NCI-H1417 treated with DMSO at 0.1 percent for 48 hours (cell line): ENCODE results near the gene TBC1D22A.

ENCODE experiments used
- DNase-seq: peaks from one replicate; lab custom pipeline; 2025; lab: John Stamatoyannopoulos, UW

Gene TBC1D22A

DNA sequence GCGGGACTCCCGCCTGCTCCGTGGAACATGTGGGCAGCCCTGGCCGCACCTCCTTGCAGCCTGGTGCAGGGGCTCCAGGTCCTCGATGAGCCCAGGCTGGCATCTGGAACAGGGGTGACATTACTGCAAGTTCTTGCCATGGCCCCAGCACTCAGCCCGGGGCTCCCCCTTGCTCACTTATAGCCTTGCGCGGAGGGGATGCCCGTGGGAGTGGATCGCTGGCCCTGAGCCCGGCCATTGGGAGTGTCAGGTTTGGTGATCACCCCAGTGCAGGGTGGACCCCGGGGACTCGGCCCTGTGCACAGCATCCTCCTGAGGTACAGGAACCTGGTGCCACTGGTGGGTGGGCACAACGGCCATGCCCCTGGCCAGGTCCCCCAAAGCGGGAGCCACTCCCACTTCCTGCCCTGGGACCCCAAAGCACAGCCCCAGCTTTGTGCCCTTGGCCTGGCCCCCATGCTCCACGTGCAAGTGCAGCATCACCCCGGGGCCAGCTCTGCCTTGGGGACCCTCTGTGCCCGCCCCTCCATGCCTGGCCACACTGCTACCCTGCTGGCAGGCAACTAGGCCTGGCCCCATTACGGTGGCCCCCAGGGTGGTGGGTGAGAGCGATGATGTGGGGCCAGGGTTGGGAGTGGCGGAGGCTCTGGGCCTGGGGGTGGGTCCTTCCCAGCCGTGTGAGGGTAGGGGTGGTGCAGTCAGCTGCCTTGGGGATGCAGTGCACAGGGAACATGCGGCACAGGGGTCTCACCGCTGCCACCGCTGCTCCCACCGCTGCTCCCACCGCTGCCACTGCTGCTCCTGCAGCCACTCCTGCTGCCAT, 439.8 kb downstream of the TBC1D22A start:
- DNase-seq, result no peak

DNA sequence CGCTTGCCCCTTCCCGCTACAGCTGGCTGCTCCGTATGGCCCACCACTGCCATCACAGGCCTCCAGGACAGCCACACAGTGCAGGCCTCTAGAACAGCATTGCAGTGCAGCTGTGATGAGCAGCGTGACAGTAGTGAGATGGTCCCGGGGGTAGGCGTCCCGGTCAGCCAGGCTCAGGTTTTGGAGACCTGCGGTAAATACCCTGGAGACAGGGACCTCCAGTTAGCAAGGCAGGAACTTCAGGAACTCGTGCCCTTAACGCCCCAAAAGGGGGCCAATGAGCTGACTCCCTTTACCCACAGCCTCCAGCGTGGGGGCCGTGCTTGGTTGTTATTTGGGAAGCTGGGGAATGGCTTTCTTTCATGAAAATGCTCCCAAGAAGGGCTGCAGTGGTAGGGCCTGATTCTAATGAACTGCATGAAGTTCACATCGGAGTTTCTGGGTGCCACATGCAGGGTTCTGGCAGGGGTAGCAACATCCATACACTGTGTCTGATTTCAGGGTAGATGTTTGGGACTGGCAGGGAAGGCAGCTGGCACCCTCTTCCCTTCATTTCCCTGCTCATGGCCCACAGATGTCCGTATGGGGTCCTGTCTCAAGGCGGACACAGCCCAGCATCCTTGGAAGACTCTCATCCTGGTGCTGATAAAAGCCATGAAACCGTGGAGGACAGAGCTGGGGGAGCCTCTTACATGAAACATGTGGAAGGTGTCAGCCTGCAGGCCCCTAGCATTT, 440.5 kb downstream of the TBC1D22A start:
- no peak for DNase-seq

DNA sequence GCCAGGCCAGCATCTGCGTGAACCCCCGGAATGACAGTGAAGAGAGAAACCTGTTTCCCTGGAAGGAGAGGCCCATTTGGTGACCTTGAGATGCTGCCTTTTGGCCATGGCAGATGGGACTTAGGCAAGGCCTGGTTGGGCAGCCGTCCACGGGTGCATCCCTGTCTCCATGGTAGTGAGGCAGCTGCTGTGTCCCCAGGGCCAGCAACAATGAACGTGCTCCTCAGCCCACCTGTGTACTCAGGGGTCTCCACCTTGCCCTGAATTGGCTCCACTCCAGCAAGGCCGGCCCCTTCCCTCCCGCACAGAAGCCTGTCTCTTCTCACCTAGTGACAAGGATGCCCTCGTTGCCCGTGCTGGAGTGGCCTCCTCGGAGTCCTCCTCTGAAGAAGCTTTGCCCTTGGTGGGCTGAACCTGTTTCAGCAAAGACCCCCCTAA, 441.1 kb downstream of the TBC1D22A start:
- no peak for DNase-seq

DNA sequence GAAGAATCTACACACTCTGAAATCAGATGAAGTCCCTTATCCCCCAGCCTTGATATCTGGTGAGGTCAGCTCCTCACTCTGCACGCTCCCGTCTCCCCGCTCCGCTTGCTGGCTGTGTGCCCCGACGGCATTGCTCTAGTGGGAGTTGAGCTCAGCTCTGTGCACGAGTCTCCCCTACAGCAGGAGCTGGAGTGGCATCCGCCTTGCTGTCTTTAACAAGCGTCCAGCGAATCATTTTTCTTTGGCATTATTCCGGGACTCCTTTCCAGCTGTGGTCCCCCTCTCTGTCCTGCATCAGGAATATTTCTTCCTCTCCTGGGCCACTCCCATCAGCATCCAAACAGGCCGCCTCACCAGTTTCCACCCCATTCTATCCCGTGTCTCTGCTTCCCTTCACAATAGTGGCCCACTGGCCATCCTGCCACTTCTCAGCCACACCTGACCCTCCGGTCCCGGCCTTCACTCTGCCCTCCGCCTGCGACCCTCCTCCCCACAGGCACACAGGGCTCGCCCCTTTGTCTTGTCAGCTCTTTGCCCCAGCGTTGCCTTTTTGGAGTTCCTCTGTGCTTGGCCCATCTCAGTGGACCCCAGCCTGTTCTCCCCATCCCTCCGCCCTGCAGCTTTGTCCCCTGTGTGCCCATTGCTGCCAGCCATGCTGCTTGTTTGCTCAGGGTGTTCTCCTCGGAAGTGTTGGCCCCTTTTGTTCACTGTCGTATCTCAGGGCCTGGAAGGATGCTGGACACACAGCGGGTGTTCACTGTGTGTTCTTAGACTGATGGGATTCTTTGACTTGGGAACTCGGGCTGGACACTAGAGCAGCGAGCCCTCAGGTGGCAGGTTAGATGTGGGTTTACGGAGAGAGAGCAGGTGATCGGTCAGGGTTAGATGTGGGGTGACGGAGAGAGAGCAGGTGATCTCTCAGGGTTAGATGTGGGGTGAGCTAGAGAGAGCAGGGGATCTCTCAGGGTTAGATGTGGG, 441.8 kb downstream of the TBC1D22A start:
- DNase-seq, result no peak

DNA sequence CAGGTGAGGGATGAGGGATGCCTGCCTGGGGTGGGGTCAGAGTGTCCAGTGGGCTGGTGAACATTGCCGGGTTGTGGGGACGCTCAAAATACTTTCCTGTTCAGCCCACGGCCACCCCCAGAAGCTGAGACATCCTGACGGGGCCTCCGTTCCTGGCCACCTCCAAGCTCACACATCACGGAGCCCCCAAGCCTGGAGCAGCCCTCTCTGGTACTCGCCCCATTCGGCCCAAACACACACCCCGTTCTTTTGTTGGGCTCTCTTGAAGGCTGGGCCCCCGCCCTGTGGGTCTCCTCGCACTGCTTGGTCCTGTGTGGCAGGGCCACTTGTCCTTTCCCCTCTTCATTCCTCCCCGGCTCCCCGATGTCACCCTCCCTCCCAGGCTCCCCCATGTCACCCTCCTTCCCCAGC, 442.6 kb downstream of the TBC1D22A start:
- DNase-seq, result no peak

DNA sequence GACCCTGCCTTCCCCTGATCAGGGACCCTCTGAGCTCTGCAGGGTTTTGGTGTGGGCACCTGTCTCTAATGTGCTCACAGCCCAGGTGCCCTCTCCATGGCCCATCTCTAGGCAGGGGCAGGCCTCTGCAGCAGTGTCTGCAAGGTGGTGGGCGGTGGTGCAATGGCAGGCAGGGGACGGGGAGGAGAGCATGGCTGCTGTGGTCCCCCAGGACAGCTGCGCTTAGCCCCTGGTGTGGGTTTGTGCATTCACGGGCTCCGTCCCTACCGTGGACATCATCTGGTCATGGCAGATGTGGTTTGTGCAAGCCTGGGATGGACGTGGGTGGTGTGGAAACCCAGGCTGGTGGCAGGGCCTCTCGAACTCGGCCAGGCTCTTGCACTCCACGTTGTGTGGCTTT, 443.1 kb downstream of the TBC1D22A start:
- DNase-seq, result no peak

DNA sequence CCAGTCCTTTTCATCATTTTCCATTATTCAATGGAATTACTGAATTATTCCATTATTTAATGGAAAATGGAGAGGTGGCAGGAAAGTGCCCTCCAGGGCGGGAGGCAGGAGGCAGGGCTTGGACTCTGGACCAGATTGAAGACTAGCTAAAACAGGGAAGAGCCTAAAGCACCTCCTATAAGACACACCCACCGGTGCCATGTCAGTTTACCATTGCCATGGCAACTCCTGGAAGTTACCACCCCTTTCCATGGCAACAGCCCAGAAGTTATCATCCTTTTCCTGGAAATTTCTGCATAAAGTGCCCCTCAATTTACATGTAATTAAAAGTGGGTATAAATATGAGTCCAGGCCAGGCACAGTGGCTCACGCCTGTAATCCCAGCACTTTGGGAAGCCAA, 443.7 kb downstream of the TBC1D22A start:
- DNase-seq, result no peak

DNA sequence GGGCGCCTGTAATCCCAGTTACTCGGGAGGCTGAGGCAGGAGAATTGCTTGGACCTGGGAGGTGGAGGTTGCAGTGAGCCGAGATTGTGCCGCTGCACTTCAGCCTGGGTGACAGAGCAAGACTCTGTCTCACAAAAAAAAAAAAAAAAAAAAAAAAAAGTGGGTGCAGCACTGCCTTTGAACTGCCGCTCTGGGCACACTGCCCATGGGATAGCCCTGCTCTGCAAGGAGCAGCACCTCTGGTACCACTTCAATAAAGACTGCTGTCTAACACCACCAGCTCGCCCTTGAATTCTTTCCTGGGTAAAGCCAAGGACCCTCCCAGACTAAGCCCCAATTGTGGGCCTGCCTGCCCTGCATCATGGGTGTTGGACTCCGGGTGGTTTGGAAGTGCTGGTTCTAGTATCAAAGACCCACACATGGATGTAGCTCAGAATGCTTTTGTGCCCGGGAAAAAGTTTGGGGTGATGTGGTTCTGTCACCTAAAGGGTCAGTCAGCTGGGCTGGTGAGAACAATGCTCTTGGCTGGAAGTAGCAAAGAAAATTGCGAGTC, 444.3 kb downstream of the TBC1D22A start:
- DNase-seq, result no peak

DNA sequence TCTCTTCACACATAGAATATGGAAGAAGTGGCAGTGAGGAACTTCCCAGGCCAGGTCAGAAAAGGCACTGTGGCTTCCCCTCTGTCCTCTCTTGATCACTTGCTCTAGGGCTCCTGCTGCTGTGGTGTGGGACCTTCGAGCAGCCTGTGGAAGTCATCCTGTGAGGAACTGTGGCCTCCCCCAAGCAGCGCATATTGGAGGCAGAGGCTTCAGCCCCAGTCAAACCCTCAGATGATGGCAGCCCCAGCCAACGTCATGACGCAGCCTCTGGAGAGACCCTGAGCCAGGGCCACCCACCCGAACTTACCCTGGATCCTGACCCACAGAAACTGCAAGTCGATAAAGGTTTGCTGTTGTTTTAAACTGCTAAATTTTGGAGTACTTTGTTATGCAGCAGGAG, 444.9 kb downstream of the TBC1D22A start:
- DNase-seq, result no peak

DNA sequence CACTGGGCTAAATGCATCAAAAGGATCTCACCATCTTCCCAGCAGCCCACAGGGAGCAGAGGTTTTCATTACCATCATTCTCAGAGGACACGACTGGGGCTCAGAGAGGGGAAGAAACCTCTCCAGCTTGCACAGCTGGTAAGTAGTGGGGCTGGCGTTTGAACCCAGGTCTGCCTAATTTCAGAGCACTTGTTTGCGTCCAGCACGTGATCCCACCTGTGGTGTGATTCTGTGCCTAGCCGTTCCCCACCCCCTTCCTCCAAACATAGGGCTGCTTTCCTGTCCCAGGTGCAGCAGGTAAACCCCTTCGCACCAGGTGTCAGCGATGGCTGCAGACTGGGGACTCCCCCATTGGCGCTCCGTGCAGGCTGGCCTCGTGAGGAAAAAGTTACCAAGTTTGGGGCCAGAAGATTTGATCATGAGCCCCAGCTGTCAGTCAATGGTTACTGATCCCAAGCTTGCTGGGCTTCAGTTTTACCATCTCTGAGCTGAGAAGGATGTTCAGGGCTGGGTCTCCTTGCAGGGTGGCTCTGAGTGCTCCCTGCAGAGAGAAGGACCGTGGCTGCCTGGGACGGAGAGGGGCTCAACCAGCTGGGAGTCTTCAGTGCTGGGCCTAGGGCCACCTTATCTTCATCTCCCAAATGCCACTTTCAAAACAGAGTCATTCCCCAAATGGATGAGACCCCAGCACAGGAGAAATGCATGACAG, 445.6 kb downstream of the TBC1D22A start:
- DNase-seq, result no peak

DNA sequence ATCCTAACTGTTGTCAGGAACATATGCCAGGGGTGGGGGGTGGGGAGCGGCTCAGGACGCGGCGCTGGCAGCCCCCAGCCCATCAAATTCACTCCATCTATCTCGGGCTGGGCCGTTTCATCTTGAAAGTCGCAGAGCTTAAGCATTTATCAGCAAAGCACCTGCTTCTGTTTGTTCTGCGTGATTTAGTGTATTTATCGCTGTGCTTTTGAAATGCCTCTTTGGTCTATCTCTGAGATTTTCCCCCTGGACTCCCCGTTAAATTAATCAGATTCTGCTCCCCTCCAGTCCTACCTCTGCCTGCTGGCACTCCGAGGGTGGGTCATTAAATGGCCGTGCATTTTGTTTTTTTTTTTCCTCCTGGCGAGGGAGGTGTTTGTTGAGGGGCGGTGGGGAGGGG, 446.2 kb downstream of the TBC1D22A start:
- no peak for DNase-seq

DNA sequence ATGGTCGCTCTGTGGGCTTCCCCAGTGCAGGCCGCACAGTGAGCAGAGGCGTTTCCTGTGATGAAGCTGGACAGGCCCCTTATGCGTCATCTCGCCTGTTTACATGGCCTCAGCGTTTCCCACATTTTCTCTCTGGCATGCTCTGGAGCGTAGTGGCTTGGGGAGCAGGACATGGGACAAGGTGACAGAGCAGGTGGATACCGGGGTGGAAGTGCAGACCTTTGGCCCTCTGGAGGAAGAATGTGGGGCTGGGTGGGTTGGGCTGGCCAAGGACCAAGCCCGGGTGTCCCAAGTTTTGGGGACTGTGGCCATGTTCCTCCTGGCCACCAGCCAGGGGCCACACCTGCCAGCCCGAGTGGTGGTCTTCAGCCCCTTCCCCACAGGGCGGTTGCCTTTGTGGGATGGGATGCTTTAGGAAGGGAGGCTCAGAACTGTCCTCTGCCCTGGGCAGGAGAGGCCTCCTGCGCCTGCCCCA, 446.6 kb downstream of the TBC1D22A start:
- no peak for DNase-seq

DNA sequence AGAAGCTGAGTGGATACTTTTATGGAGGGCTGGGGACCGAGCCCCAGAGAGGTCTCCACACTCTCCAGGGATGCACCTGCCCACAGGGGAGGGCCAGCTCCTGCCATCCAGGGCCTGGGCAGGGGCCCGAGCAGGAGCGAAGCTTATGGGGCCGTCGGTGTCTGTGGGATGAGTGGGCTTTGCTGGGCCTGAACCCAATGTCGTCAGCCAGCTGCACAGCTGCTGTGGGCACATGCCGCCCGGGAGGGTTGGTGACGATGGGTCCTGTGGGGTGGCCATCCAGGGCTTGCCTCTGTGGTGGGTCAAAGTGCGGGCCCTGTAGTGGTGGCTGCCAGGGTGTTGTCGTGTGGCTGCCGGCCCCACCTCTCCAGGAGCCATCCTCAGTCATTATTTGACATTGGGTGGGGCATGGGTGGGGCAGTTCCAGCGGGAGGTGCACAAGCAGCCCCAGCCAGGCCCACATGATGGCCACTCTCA, 447.1 kb downstream of the TBC1D22A start:
- no peak for DNase-seq

DNA sequence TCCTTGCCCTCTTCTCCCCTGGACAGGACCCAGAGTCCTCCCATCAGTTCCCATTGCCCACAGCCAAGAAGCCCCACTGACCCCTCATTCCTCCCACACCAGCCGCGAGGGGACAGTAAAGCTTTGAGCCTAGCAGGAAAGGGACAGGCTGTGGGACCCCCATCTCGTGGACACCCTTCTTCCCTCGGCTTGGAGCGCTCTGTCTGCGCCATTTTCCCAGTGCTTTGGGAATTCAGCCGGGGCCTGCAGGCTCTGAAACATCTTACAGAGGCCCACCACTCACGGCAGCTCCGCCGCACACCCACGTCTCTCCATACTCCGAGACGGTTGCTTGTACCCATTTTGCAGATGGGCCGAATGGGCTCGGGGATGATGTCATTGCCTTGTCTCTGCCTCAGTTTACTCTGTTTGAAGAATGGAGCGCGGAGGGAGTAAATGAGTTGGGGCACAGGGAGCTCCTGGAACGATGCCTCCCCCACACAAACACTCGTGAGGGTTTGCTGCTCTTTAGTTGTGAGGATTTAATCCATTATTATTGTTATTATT, 447.7 kb downstream of the TBC1D22A start:
- no peak for DNase-seq

DNA sequence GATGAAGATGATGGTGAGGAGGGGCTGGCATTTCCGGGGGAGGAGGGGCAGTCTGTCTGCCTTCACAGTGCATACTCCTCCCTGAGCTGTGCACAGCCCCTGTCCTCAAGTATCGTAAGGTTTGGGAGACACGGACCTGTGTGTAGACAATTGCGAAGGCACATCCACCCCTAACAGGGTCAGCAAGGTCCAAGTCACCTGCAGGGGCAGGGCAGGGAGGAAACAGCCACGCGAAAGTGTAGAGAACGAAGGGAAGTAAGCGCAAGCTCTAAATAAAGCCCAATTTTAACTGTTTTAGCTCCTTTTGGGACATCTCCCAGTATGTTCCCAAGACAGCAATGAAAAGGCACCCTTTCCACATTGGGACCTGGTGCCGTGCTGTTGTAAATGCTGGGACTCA, 448.2 kb downstream of the TBC1D22A start:
- DNase-seq, result no peak

DNA sequence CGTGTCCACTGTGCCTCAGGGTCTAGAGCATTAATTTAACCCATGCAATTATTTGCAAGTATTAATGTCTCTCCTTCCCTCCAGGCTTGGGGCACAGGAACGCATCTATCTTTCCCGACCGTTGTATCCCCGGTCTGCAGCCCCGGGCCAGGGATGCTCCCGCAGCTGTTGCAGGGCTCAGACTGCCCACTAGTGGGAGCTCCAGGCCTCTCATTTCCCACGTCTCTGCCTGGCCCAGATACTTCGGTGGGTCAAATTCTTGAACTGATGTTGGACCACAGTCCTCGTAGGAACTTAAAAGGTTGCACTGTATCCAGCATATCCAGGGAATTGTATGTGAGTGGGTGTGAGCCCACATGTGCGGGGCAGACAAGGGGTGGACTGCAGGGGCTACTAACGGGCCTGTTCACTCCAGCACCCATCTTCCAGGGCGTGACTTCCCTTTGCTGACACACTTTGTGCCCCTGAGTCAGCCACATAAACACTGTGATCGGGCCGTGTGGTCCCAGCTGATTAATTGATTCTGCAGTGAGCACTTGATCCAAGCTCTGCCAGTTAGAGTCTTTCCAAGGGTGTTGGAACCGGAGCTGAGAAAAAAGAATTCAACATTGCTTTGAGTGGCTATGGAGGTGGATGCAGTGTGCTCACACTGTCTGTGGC, 451.3 kb downstream of the TBC1D22A start:
- no peak for DNase-seq

DNA sequence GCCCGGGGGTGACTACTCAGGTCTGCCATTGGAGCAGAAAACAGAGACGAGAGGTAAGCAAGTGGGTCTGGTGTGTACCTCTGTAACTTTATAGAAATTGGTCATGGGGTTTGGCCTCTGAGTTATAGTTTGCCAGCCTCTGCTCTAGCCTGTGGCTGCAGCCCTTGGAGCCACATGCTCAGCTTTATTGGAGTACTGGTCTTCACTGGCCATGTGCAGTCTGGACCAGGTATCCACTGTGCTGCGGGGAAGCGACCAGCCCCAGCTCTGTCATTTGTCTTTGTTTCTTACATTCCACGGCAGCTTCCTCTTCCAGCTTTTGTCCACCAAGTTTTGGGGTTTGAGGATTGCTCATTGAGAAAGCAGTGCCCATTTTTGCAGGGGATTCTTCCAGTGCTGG, 453.4 kb downstream of the TBC1D22A start:
- DNase-seq, result no peak

DNA sequence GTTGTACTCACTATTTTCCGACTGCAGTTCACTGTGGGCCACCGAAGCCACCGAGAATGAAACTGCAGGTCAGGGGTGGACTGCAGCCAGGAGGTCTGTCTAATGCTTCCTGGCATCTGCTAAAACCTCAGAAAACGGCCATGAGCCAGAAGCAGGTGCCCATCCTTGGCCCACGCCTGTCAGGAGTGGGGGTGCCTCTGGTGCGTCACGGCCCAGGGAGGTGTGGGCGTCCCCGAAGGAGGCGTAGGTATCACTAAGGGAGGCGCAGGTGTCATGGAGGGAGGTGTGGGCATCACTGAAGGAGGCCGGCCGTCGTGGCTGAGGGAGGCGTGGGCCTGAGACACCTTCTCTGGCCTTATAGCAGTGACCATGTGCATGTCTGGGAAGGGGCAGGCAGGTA, 456.2 kb downstream of the TBC1D22A start:
- DNase-seq, result no peak

DNA sequence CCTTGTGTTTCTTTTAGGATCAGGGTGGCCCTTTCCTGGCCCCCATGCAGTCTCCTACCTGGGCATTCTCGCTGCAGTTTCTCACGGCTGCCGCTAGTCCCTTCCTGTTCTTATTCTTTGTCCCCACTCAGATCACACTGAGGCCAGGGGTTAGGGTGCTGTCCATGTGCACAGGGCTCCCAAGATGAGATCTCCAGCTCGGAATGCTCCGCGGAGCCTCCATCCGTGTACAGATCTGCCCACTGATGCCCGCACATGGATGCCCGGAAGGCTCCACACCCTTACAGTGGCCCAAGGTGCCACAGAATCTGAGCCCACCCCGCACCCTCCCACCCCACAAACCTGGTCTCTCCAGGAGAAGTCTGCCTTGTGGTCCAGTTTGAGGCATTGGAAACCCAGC, 457.3 kb downstream of the TBC1D22A start:
- no peak for DNase-seq

DNA sequence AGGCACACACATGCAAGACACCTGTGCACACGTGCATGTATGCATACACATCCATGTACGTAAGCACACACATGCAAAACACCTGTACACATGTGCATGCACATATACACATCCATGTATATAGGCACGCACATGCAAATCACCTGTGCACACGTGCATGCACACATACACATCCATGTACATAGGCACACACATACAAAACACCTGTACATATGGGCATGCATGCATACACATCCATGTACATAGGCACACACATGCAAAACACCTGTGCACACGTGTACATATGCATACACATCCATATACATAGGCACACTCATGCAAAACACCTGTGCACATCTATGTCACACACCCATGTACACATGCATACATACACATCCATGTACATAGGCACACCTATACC, 458.3 kb downstream of the TBC1D22A start:
- DNase-seq, result no peak
